ENCODE data around the gene DNM1. TPM values are rescaled to one million over a fixed set of nuclear protein-coding genes. Genes with fewer than 3 reads are reported as not detected.

The DNM1 gene
- total RNA-seq, 4 donors from 2014 or later: 4.7 to 9.2 (median 5.4) TPM

- intact Hi-C loops (cut with DNase I): no loop called here
- TF ChIP-seq CTCF (IDR thresholded peaks at IDR 0.05) (no peak), POLR2A (IDR thresholded peaks at IDR 0.05) (no peak)
- 65 to 68% methylated on average over 6 to 18 of the region's 21 CpGs for WGBS, 2 donors
- no peak overlapping the region for H3K4me3 ChIP-seq (replicated peaks in 1 of 3)
- H3K27me3 ChIP-seq: no peaks in the 10 kb centered on the region
- no peaks in the 10 kb centered on the region for H3K36me3 ChIP-seq
- peaks cover 0 to 10% of the 10 kb centered on the region in 2 donors for H3K4me1 ChIP-seq
- DNase-seq: no peak
- peak overlapping the region in 2 of 3 donors; percentile 17 to 54 for H3K27ac ChIP-seq
- H3K9me3 ChIP-seq: no peaks in the 10 kb centered on the region
Observed at GRCh38 chr9:128214571-128215490, 11.7 kb downstream of the DNM1 start.

DNA sequence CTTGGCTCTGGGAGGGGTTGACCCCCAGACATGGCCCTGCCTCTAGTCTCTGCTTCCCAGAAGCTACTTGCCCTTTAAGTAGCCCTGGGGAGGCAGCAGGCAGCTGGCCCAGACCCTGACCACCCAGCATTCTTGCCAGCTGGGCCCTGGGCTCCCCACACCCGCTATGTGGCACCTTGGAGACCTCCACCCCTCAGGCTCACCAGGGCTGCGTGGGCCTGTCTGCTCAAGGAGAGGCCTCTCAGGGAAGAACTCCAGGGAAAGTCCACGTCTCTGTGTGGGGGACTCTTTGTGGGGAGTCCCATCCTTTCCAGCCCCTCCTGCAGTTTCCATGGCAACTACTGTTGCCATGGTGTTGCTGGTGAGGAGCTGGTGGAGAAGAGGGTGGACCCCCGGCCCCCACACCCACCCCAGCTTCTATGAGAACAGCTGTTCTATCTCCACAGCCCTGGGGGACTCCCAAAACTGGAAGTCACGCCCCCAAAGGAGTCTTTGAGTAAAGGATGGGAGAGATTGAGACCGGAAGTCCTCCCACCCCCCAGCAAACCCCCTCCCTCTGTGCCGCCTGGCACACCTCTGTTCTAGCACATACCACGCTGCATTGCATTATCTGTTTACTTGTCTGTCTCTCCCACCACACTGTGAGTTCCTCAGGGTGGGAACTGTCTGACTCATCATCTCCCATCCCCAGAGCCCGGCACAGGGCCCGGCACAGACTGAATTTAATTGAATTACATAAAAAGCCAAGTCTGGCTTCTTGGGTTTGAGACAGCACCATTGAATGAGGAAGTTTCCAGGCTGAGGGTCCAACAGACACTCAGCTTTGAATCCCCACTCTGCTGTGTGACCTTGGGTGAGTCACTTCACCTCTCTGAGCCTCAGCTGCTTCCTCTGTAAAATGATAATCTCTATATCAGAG lies 12.6 kb downstream of the DNM1 start:
- no peaks in the 10 kb centered on the region for H3K9me3 ChIP-seq
- H3K4me3 ChIP-seq (replicated peaks in 1 of 3): no peak overlapping the region
- WGBS, 2 donors: 65 to 72% methylated on average over 5 to 9 of the region's 10 CpGs
- intact Hi-C loops (cut with DNase I): no loop called here
- no peak for TF ChIP-seq CTCF (IDR thresholded peaks at IDR 0.05)
- TF ChIP-seq POLR2A (IDR thresholded peaks at IDR 0.05): no peak
- no peaks in the 10 kb centered on the region for H3K36me3 ChIP-seq
- H3K27me3 ChIP-seq: no peaks in the 10 kb centered on the region
- peaks cover 0 to 10% of the 10 kb centered on the region in 2 donors for H3K4me1 ChIP-seq
- DNase-seq: no peak
- H3K27ac ChIP-seq: peak overlapping the region in 2 of 3 donors; percentile 11 to 54

DNA sequence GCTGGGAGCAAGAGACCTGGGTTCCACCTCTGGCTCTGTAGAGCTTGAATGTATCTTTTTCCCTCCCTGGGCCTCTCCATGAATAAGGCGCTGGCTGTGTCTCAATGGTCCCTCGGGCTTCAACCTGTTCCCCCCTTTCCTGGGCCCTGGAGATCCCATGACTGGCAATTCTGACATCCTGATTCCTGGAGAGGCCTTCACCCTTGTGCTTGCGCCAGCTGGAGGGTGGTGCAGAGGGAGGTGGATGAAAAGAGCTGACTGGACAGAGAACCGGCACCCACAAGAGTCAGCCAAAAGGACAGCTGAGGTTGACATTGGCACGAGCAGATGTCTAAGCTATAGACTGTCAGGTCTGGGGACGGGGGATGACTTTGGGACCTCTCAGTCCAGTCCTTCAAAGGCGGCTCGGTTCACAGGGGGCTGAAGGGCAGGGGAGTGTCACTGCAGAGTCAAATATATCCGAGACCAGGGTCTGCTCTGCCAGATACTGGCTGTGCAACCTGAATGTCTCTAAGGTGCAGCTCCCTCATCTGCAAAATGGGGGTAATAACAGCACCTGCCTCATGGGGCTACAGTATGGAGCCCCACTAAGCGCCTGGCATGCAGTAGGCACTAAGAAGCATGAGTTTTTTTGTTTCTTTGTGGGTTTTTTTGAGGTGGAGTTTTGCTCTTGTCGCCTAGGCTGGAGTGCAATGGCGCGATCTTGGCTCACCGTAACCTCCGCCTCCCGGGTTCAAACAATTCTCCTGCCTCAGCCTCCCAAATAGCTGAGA lies 13.8 kb downstream of the DNM1 start:
- DNase-seq: no peak
- H3K4me1 ChIP-seq: peaks cover 0 to 10% of the 10 kb centered on the region in 2 donors
- TF ChIP-seq CTCF (IDR thresholded peaks at IDR 0.05): no peak
- TF ChIP-seq POLR2A (IDR thresholded peaks at IDR 0.05): no peak
- no peak overlapping the region for H3K27ac ChIP-seq
- no peak overlapping the region for H3K4me3 ChIP-seq (replicated peaks in 1 of 3)
- intact Hi-C loops (cut with DNase I): no loop called here
- no peaks in the 10 kb centered on the region for H3K36me3 ChIP-seq
- no peaks in the 10 kb centered on the region for H3K27me3 ChIP-seq
- H3K9me3 ChIP-seq: no peaks in the 10 kb centered on the region
- WGBS, 2 donors: 79 to 85% methylated on average over 11 to 16 of the region's 16 CpGs

- intact Hi-C loops (cut with DNase I): no loop called here
- H3K36me3 ChIP-seq: no peaks in the 10 kb centered on the region
- peaks cover 0 to 10% of the 10 kb centered on the region in 2 donors for H3K4me1 ChIP-seq
- no peaks in the 10 kb centered on the region for H3K9me3 ChIP-seq
- H3K27ac ChIP-seq: peak overlapping the region in 1 of 3 donors; percentile 41
- no peak for DNase-seq
- WGBS, 2 donors: 63 to 65% methylated on average over 11 of the region's 11 CpGs
- peak overlapping the region in 1 of 3 donors; percentile 21 for H3K4me3 ChIP-seq (replicated peaks in 1 of 3)
- H3K27me3 ChIP-seq: no peaks in the 10 kb centered on the region
- no peak for TF ChIP-seq CTCF (IDR thresholded peaks at IDR 0.05)
- no peak for TF ChIP-seq POLR2A (IDR thresholded peaks at IDR 0.05)
Observed at GRCh38 chr9:128218172-128218517, 15.0 kb downstream of the DNM1 start.

All from thyroid gland (tissue), 4 donors.